GM21360 (cell line): ENCODE data around the gene SPRY1.

ENCODE experiments used
- ATAC-seq: cut with Tn5 transposase; IDR thresholded peaks from one replicate; pipeline ENCODE4 v1.9.1; 2021; ENCODE audit warnings: mild to moderate bottlenecking, moderate library complexity; ENCODE audit not compliant: unreplicated experiment

SPRY1 gene

GRCh38 chr4:123379392-123379791 is 17.2 kb upstream of the SPRY1 start:
- no peak for ATAC-seq

GRCh38 chr4:123380728-123381716 is 15.6 kb upstream of the SPRY1 start:
- no peak for ATAC-seq

- ATAC-seq: no peak
Observed at GRCh38 chr4:123381996-123382395, 14.6 kb upstream of the SPRY1 start.

- no peak for ATAC-seq
Observed at GRCh38 chr4:123383566-123383965, 13.0 kb upstream of the SPRY1 start.

GRCh38 chr4:123386609-123387008 is 10.0 kb upstream of the SPRY1 start:
- no peak for ATAC-seq

- no peak for ATAC-seq
Observed at GRCh38 chr4:123390846-123391456, 5.6 kb upstream of the SPRY1 start.

GRCh38 chr4:123393721-123394120 is 2.9 kb upstream of the SPRY1 start:
- ATAC-seq: no peak

- ATAC-seq: peak; percentile 24
Observed at GRCh38 chr4:123397144-123398065, 810 bp downstream of the SPRY1 start.

- ATAC-seq: peak; percentile 69
Observed at GRCh38 chr4:123398066-123398852, 1.7 kb downstream of the SPRY1 start.

GRCh38 chr4:123398853-123399626 is 2.4 kb downstream of the SPRY1 start:
- peak; percentile 32 for ATAC-seq

- ATAC-seq: no peak
Observed at GRCh38 chr4:123399627-123400358, 3.2 kb downstream of the SPRY1 start.

- no peak for ATAC-seq
Observed at GRCh38 chr4:123401271-123402120, 4.9 kb downstream of the SPRY1 start.

GRCh38 chr4:123402121-123402465 is 5.5 kb downstream of the SPRY1 start:
- ATAC-seq: no peak

GRCh38 chr4:123403080-123403604 is 6.5 kb downstream of the SPRY1 start:
- no peak for ATAC-seq

- no peak for ATAC-seq
Observed at GRCh38 chr4:123404533-123404932, 7.9 kb downstream of the SPRY1 start.

- ATAC-seq: no peak
Observed at GRCh38 chr4:123405267-123405865, 8.8 kb downstream of the SPRY1 start.

- no peak for ATAC-seq
Observed at GRCh38 chr4:123406872-123407271, 10.3 kb downstream of the SPRY1 start.
